H9 (cell line): Measurements from ENCODE around the gene PARP2. TPM values are rescaled to one million over a fixed set of nuclear protein-coding genes. Genes with fewer than 3 reads are reported as not detected.

ENCODE experiments used
- DNase-seq: peaks from one replicate; pipeline ENCODE4 v3.0.0-alpha.2; 2017
- H2AFZ ChIP-seq: one replicate; pipeline ENCODE4 v1.6.1; 2013; ENCODE audit warnings: mild to moderate bottlenecking, low read length, control low read depth, moderate library complexity
- H2AK5ac ChIP-seq: 2 replicates; pipeline ENCODE4 v1.6.1; 2013; ENCODE audit warnings: low read length, control low read depth, mixed read lengths; ENCODE audit not compliant: insufficient read length
- H2BK120ac ChIP-seq: one replicate; pipeline ENCODE4 v1.6.1; 2013; ENCODE audit warnings: low read depth, mild to moderate bottlenecking, low read length, control low read depth, inconsistent platforms; ENCODE audit not compliant: poor library complexity, severe bottlenecking
- H2BK12ac ChIP-seq: 2 replicates; pipeline ENCODE4 v1.6.1; 2013; ENCODE audit warnings: low read length, control low read depth, mixed read lengths, low read depth; ENCODE audit not compliant: insufficient read length
- H2BK15ac ChIP-seq: 2 replicates; pipeline ENCODE4 v1.6.1; 2013; ENCODE audit warnings: low read depth, low read length, control low read depth
- H2BK20ac ChIP-seq: one replicate; pipeline ENCODE4 v1.6.1; 2013; ENCODE audit warnings: low read depth, mild to moderate bottlenecking, low read length, control low read depth, inconsistent platforms; ENCODE audit not compliant: poor library complexity, severe bottlenecking
- H2BK5ac ChIP-seq: 2 replicates; pipeline ENCODE4 v1.6.1; 2013; ENCODE audit warnings: low read length, control low read depth, mixed read lengths; ENCODE audit not compliant: insufficient read length
- H3K14ac ChIP-seq: 2 replicates; pipeline ENCODE4 v1.6.1; 2013; ENCODE audit warnings: low read length, control low read depth; ENCODE audit not compliant: insufficient read depth
- H3K18ac ChIP-seq: 2 replicates; pipeline ENCODE4 v1.6.1; 2013; ENCODE audit warnings: low read depth, mild to moderate bottlenecking, mixed read lengths, low read length, control low read depth; ENCODE audit not compliant: insufficient read length
- H3K23ac ChIP-seq: 2 replicates; pipeline ENCODE4 v1.6.1; 2013; ENCODE audit warnings: low read length, control low read depth, mixed read lengths, low read depth; ENCODE audit not compliant: insufficient read length
- H3K23me2 ChIP-seq: 2 replicates; pipeline ENCODE4 v1.6.1; 2013; ENCODE audit warnings: low read depth, mild to moderate bottlenecking, mixed read lengths, low read length, control low read depth; ENCODE audit not compliant: insufficient read length, poor library complexity, severe bottlenecking
- H3K27ac ChIP-seq: 2 replicates; pipeline ENCODE4 v1.5.1; 2013; ENCODE audit warnings: low read length, control low read depth, mixed read lengths, low read depth; ENCODE audit not compliant: insufficient read length
- H3K27me3 ChIP-seq: 2 replicates; pipeline ENCODE4 v1.6.1; 2013; ENCODE audit warnings: low read length, control low read depth, inconsistent platforms; ENCODE audit not compliant: insufficient read depth
- H3K4ac ChIP-seq: 2 replicates; pipeline ENCODE4 v1.6.1; 2013; ENCODE audit warnings: low read depth, mild to moderate bottlenecking, control low read depth, inconsistent platforms, low read length, moderate library complexity
- H3K4me1 ChIP-seq: 2 replicates; pipeline ENCODE4 v1.6.1; 2013; ENCODE audit warnings: low read length, control low read depth, inconsistent platforms; ENCODE audit not compliant: insufficient read depth
- H3K4me2 ChIP-seq: 2 replicates; pipeline ENCODE4 v1.6.1; 2013; ENCODE audit warnings: low read length, control low read depth, mixed read lengths; ENCODE audit not compliant: insufficient read length, insufficient read depth
- H3K56ac ChIP-seq: 2 replicates; pipeline ENCODE4 v1.6.1; 2013; ENCODE audit warnings: low read depth, mild to moderate bottlenecking, mixed read lengths, low read length, control low read depth; ENCODE audit not compliant: insufficient read length
- H3K79me1 ChIP-seq: 2 replicates; pipeline ENCODE4 v1.6.1; 2013; ENCODE audit warnings: low read depth, mild to moderate bottlenecking, moderate library complexity, low read length, control low read depth, inconsistent platforms; ENCODE audit not compliant: insufficient read depth, poor library complexity, severe bottlenecking
- H3K79me2 ChIP-seq: 2 replicates; pipeline ENCODE4 v1.6.1; 2013; ENCODE audit warnings: low read length, control low read depth, inconsistent platforms; ENCODE audit not compliant: insufficient read depth
- H3K9ac ChIP-seq: 2 replicates; pipeline ENCODE4 v1.6.1; 2013; ENCODE audit warnings: low read length, control low read depth, mixed read lengths; ENCODE audit not compliant: insufficient read length; ENCODE audit errors: extremely low read depth
- H3K9me3 ChIP-seq: one replicate; pipeline ENCODE4 v1.6.1; 2013; ENCODE audit warnings: low read depth, low read length, inconsistent platforms; ENCODE audit not compliant: control insufficient read depth
- H3T11ph ChIP-seq: one replicate; pipeline ENCODE4 v1.6.1; 2013; ENCODE audit warnings: mild to moderate bottlenecking, low read length, control low read depth, inconsistent platforms
- H4K20me1 ChIP-seq: one replicate; pipeline ENCODE4 v1.6.1; 2013; ENCODE audit not compliant: control insufficient read depth, insufficient read length, insufficient read depth
- H4K5ac ChIP-seq: 2 replicates; pipeline ENCODE4 v1.6.1; 2013; ENCODE audit warnings: low read depth, mild to moderate bottlenecking, mixed read lengths, low read length, control low read depth; ENCODE audit not compliant: insufficient read length
- H4K8ac ChIP-seq: replicated peaks from 2 replicates; pipeline ENCODE4 v1.6.1; 2013; ENCODE audit warnings: low read length, control low read depth, mixed read lengths, low read depth; ENCODE audit not compliant: insufficient read length
- H4K91ac ChIP-seq: 2 replicates; pipeline ENCODE4 v1.6.1; 2013; ENCODE audit warnings: low read depth, mild to moderate bottlenecking, moderate library complexity, mixed read lengths, low read length, control low read depth; ENCODE audit not compliant: insufficient read length
- H3K27ac Mint-ChIP-seq, 3 experiments: 2 replicates in 2 of 3; 3 replicates in 1 of 3; pipeline ENCODE4 v1.8.0; 2020 to 2021; ENCODE audit warnings: mixed read lengths in 3 of 3, mild to moderate bottlenecking in 1 of 3, moderate library complexity in 1 of 3
- H3K27me3 Mint-ChIP-seq: 2 replicates; pipeline ENCODE4 v1.8.0; 2021; ENCODE audit warnings: low read depth, mild to moderate bottlenecking, moderate library complexity, mixed read lengths
- H3K36me3 Mint-ChIP-seq, 3 experiments: 2 replicates in 2 of 3; 3 replicates in 1 of 3; pipeline ENCODE4 v1.8.0; 2020 to 2021; ENCODE audit warnings: low read depth in 3 of 3, mixed read lengths in 3 of 3; ENCODE audit not compliant: insufficient read depth in 1 of 3
- H3K4me1 Mint-ChIP-seq, 2 experiments: 2 replicates each; pipeline ENCODE4 v1.8.0; 2020; ENCODE audit warnings: mixed read lengths in 2 of 2
- H3K4me3 Mint-ChIP-seq, 2 experiments: 2 replicates in 1 of 2; 3 replicates in 1 of 2; pipeline ENCODE4 v1.8.0; 2020 to 2021; ENCODE audit warnings: mild to moderate bottlenecking in 2 of 2, mixed read lengths in 2 of 2, moderate library complexity in 1 of 2
- H3K9me3 Mint-ChIP-seq, 2 experiments: 2 replicates in 1 of 2; 3 replicates in 1 of 2; pipeline ENCODE4 v1.8.0; 2020; ENCODE audit warnings: mild to moderate bottlenecking in 2 of 2, mixed read lengths in 2 of 2, moderate library complexity in 1 of 2
- WGBS: extraction: QIAGEN DNeasy Blood & Tissue Kit; methylation state at CpG from one replicate; pipeline ENCODE4 v1.1.7; 2013; ENCODE audit warnings: missing lambda C conversion rate, low lambda C conversion rate, mixed read lengths; ENCODE audit not compliant: insufficient read length; ENCODE audit errors: extremely low coverage; 5-methylcytosine and 5-hydroxymethylcytosine counted together
- total RNA-seq: library from RNA; stranded (reverse); gene quantifications from 2 replicates; pipeline ENCODE4 v1.2.1, GENCODE V29; 2021
- TF ChIP-seq, protein P1 (sequence below): fragments of 200-600 bp; sonication (generic); conservative IDR thresholded peaks from 3 replicates; pipeline ENCODE4 v1.8.0; 2021; ENCODE audit warnings: antibody characterized with exemption, mild to moderate bottlenecking

PARP2 gene
- total RNA-seq, 1 experiment from 2014 or later, result 25.4 TPM

DNA sequence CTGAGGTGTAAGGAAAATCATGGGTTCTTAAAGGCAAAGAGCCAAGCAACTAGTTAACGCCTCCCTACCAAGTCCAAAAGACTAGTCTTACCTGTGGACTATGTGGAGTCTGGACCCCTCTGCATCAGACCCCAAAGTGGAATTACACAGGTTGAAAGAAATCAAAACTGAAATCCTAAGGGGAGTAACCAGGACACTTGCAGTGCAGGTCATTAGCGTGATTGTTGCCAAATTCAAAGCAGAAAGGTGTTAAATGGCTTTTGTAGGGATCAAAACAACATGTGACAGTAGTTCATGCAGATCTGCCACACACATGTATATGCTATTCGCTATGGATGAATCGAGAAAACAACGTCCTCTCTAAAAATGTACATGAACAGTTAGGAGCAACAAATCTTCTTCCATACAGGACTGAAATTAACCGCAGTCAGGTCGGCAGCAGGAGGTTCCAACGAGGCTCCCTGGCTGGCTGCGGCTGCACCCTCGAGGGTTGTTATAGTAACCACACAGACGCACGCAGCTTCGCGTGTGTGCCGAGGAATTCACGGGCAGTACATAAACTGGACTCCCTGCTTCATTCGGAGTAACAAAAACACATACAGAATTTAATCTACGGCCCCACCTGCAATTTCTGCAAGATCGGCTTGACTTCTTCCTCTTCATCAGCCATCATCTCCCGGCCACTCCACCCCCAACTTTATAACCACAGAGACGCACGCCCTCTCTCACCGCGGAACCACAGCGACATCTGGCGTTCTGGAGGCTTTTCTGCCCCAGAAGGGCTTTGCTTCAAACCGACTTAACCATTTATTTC is 38.0 kb upstream of the PARP2 start, which contains the start of gene TTC5:
TSS of gene TTC5 (minus strand) at position 687 of the 814 bp plus-strand sequence. CDS start at position 673, 14 bp downstream.
- H4K5ac ChIP-seq, result no peak within 1 kb of the TSS
- no peak within 1 kb of the TSS for H3K4ac ChIP-seq
- no peak within 1 kb of the TSS for H2BK5ac ChIP-seq
- H2BK12ac ChIP-seq, result no peak within 1 kb of the TSS
- H3K4me1 Mint-ChIP-seq, result peaks cover 8% of the 10 kb centered on the region in 2 experiments; a peak in 3 of 4 replicates
- peaks cover 6 to 16% (median 14%) of the 10 kb centered on the region in 3 experiments for H3K36me3 Mint-ChIP-seq
- no peaks in the 10 kb centered on the region for H3K27me3 Mint-ChIP-seq
- no peak within 1 kb of the TSS for H3K27ac ChIP-seq
- H3K23me2 ChIP-seq, result peaks cover 5% of the 10 kb centered on the region
- H3K79me1 ChIP-seq, result no peaks in the 10 kb centered on the region
- DNase-seq, result peak; percentile 84
- H3K4me2 ChIP-seq, result peak within 1 kb of the TSS; percentile 93
- H3K23ac ChIP-seq, result no peak within 1 kb of the TSS
- H2AK5ac ChIP-seq, result no peak within 1 kb of the TSS
- no peaks in the 10 kb centered on the region for H3K79me2 ChIP-seq
- peaks cover 3 to 5% of the 10 kb centered on the region in 2 experiments; a peak in 4 of 5 replicates for H3K9me3 Mint-ChIP-seq
- H2BK20ac ChIP-seq, result no peak within 1 kb of the TSS
- TF ChIP-seq, protein P1, sequence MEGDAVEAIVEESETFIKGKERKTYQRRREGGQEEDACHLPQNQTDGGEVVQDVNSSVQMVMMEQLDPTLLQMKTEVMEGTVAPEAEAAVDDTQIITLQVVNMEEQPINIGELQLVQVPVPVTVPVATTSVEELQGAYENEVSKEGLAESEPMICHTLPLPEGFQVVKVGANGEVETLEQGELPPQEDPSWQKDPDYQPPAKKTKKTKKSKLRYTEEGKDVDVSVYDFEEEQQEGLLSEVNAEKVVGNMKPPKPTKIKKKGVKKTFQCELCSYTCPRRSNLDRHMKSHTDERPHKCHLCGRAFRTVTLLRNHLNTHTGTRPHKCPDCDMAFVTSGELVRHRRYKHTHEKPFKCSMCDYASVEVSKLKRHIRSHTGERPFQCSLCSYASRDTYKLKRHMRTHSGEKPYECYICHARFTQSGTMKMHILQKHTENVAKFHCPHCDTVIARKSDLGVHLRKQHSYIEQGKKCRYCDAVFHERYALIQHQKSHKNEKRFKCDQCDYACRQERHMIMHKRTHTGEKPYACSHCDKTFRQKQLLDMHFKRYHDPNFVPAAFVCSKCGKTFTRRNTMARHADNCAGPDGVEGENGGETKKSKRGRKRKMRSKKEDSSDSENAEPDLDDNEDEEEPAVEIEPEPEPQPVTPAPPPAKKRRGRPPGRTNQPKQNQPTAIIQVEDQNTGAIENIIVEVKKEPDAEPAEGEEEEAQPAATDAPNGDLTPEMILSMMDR, result peak; percentile 94
- H3T11ph ChIP-seq, result no peak within 1 kb of the TSS
- H3K18ac ChIP-seq, result peak within 1 kb of the TSS; percentile 72
- H2BK120ac ChIP-seq, result no peak within 1 kb of the TSS
- no peak within 1 kb of the TSS for H4K8ac ChIP-seq
- no peaks in the 10 kb centered on the region for H3K27me3 ChIP-seq
- no peak within 1 kb of the TSS for H4K91ac ChIP-seq
- peak within 1 kb of the TSS; percentile 28 to 69 (median 42); a peak in 6 of 7 replicates for H3K27ac Mint-ChIP-seq
- no peak within 1 kb of the TSS for H3K14ac ChIP-seq
- peak within 1 kb of the TSS; percentile 91 for H3K9ac ChIP-seq
- peak within 1 kb of the TSS; percentile 85 to 97 for H3K4me3 Mint-ChIP-seq
- H3K4me1 ChIP-seq, result no peaks in the 10 kb centered on the region
- H2BK15ac ChIP-seq, result no peak within 1 kb of the TSS
- H3K9me3 ChIP-seq, result no peaks in the 10 kb centered on the region
- H3K56ac ChIP-seq, result no peak within 1 kb of the TSS
- H2AFZ ChIP-seq, result no peak within 1 kb of the TSS
- H4K20me1 ChIP-seq, result no peaks in the 10 kb centered on the region
- no CpG with 5 or more reads among the region's 27 CpGs for WGBS
